Neuronal stem cell (in vitro differentiated cells): ENCODE results near the gene RIPK3.

Experiments
- DNase-seq: peaks from one replicate; pipeline ENCODE4 v3.0.0-alpha.2; 2013; ENCODE audit warnings: low spot score
- H2AFZ ChIP-seq: one replicate; pipeline ENCODE4 v1.6.1; 2013; ENCODE audit warnings: mild to moderate bottlenecking, low read length, inconsistent platforms
- H2AK5ac ChIP-seq: 2 replicates; pipeline ENCODE4 v1.6.1; 2013; ENCODE audit warnings: low read depth, mild to moderate bottlenecking, inconsistent platforms, low read length, moderate library complexity, mixed read lengths
- H2BK120ac ChIP-seq: 2 replicates; pipeline ENCODE4 v1.6.1; 2013; ENCODE audit warnings: low read depth, mild to moderate bottlenecking, inconsistent platforms, low read length, moderate library complexity, mixed read lengths
- H2BK12ac ChIP-seq: one replicate; pipeline ENCODE4 v1.6.1; 2013; ENCODE audit warnings: low read length, inconsistent platforms
- H2BK15ac ChIP-seq: 2 replicates; pipeline ENCODE4 v1.6.1; 2013; ENCODE audit warnings: mild to moderate bottlenecking, low read length, inconsistent platforms, mixed read lengths
- H2BK5ac ChIP-seq: one replicate; pipeline ENCODE4 v1.6.1; 2013; ENCODE audit warnings: inconsistent platforms, mild to moderate bottlenecking, low read length, moderate library complexity
- H3K14ac ChIP-seq: one replicate; pipeline ENCODE4 v1.6.1; 2013; ENCODE audit warnings: low read length, inconsistent platforms
- H3K18ac ChIP-seq: 2 replicates; pipeline ENCODE4 v1.6.1; 2013; ENCODE audit warnings: low read length, inconsistent platforms
- H3K23ac ChIP-seq: 2 replicates; pipeline ENCODE4 v1.6.1; 2013; ENCODE audit warnings: low read depth, mild to moderate bottlenecking, mixed read lengths, low read length, inconsistent platforms; ENCODE audit not compliant: poor library complexity
- H3K27ac ChIP-seq: replicated peaks from 3 replicates; pipeline ENCODE4 v1.5.1; 2013; ENCODE audit warnings: low read length, inconsistent platforms
- H3K27me3 ChIP-seq, 3 experiments: 2 replicates each; pipeline ENCODE4 v1.6.1; 2013; ENCODE audit warnings: low read length in 3 of 3, mild to moderate bottlenecking in 2 of 3, inconsistent platforms in 1 of 3, low read depth in 1 of 3, mixed read lengths in 1 of 3, moderate library complexity in 1 of 3; ENCODE audit not compliant: control insufficient read depth in 3 of 3, insufficient read depth in 3 of 3
- H3K36me3 ChIP-seq, 2 donors: replicated peaks in 1 of 2; 2 replicates each; pipeline ENCODE4 v1.6.1; 2013; ENCODE audit warnings: low read length in 2 of 2; ENCODE audit not compliant: control insufficient read depth in 2 of 2, insufficient read depth in 2 of 2
- H3K4ac ChIP-seq: 2 replicates; pipeline ENCODE4 v1.6.1; 2013; ENCODE audit warnings: inconsistent platforms, mild to moderate bottlenecking, low read length, moderate library complexity
- H3K4me1 ChIP-seq, 2 donors: 1 replicate in 1 of 2; 2 replicates in 1 of 2; pipeline ENCODE4 v1.6.1; 2013; ENCODE audit warnings: low read length in 2 of 2, low read depth in 1 of 2; ENCODE audit not compliant: control insufficient read depth in 2 of 2, insufficient read depth in 1 of 2
- H3K4me2 ChIP-seq: one replicate; pipeline ENCODE4 v1.6.1; 2013; ENCODE audit warnings: mild to moderate bottlenecking, low read length, inconsistent platforms; ENCODE audit not compliant: insufficient read depth, poor library complexity, severe bottlenecking
- H3K4me3 ChIP-seq, 2 donors: 2 replicates each; pipeline ENCODE4 v1.5.1; 2013; ENCODE audit warnings: low read length in 2 of 2, mild to moderate bottlenecking in 2 of 2, inconsistent platforms in 1 of 2, moderate library complexity in 1 of 2
- H3K79me1 ChIP-seq: one replicate; pipeline ENCODE4 v1.6.1; 2013; ENCODE audit warnings: low read depth, mild to moderate bottlenecking, inconsistent platforms, low read length, moderate library complexity
- H3K9ac ChIP-seq: one replicate; pipeline ENCODE4 v1.6.1; 2013; ENCODE audit warnings: mild to moderate bottlenecking, low read depth, low read length, inconsistent platforms; ENCODE audit not compliant: poor library complexity
- H3K9me3 ChIP-seq, 2 donors: replicated peaks in 1 of 2; 2 replicates each; pipeline versions ENCODE3 to v1.6.1; 2013; ENCODE audit warnings: low read length in 2 of 2, mild to moderate bottlenecking in 2 of 2, inconsistent platforms in 1 of 2, low read depth in 1 of 2, mixed read lengths in 1 of 2, moderate library complexity in 1 of 2; ENCODE audit not compliant: control insufficient read depth in 2 of 2, insufficient read depth in 1 of 2
- H4K8ac ChIP-seq: one replicate; pipeline ENCODE4 v1.6.1; 2013; ENCODE audit warnings: low read depth, mild to moderate bottlenecking, inconsistent platforms, low read length, moderate library complexity
- H4K91ac ChIP-seq: one replicate; pipeline ENCODE4 v1.6.1; 2013; ENCODE audit warnings: low read length, low read depth, mild to moderate bottlenecking, inconsistent platforms; ENCODE audit not compliant: poor library complexity
- WGBS, 2 donors: extraction: QIAGEN DNeasy Blood & Tissue Kit; methylation state at CpG; one replicate each; pipeline ENCODE4 v1.1.7; 2013; ENCODE audit warnings: missing lambda C conversion rate in 2 of 2, mixed read lengths in 1 of 2; ENCODE audit not compliant: insufficient read length in 2 of 2, insufficient replicate concordance in 1 of 2; ENCODE audit errors: extremely low coverage in 2 of 2; 5-methylcytosine and 5-hydroxymethylcytosine counted together

RIPK3 gene

GRCh38 chr14:24314377-24315193 lies 25.2 kb downstream of the RIPK3 start:
- Histone ChIP-seq H3K4me2 (no peak overlapping the region), H3K4ac (no peak overlapping the region), H2BK15ac (no peak overlapping the region), H2BK120ac (no peak overlapping the region), H3K4me1 (no peaks in the 10 kb centered on the region), H4K8ac (no peak overlapping the region), H3K9ac (no peak overlapping the region), H2BK5ac (no peak overlapping the region), H3K14ac (no peak overlapping the region), H2AFZ (no peak overlapping the region), H3K27ac (no peak overlapping the region), H3K9me3 (peaks cover 0 to 7% of the 10 kb centered on the region in 2 donors), H3K27me3 (peaks cover 0 to 19% (median 8%) of the 10 kb centered on the region in 3 experiments), H3K79me1 (no peaks in the 10 kb centered on the region), H3K4me3 (no peak overlapping the region), H3K36me3 (peaks cover 6 to 15% of the 10 kb centered on the region in 2 donors), H4K91ac (no peak overlapping the region), H3K18ac (no peak overlapping the region), H2AK5ac (no peak overlapping the region), H3K23ac (no peak overlapping the region), H2BK12ac (no peak overlapping the region)
- WGBS, 2 donors, result no CpG with 5 or more reads among the region's 5 CpGs
- DNase-seq, result no peak

DNA sequence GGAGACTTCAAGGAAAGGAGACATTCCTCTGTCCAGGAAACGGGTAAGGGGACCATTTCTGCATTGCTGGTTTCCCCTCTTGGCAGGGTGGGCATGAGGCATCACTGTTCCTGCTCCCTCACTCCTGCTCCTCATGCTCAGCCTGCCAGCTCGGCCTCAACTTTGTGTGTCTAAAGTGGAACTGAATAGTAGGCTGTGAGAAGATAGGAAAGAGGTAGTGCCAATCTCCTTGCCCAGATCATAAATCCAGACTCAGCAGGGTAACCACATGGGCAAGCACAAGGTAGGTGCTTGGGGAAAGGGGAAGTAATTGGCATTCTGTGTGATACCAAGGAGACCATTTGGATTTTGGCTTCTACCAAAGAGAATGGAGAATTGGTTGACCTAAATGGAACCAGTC lies 25.9 kb downstream of the RIPK3 start:
- Histone ChIP-seq H2AK5ac (no peak overlapping the region), H3K36me3 (peaks cover 6 to 19% of the 10 kb centered on the region in 2 donors), H3K27me3 (peaks cover 0 to 13% (median 2%) of the 10 kb centered on the region in 3 experiments), H2BK15ac (no peak overlapping the region), H2AFZ (no peak overlapping the region), H3K14ac (no peak overlapping the region), H4K91ac (no peak overlapping the region), H3K4ac (no peak overlapping the region), H3K27ac (no peak overlapping the region), H3K79me1 (no peaks in the 10 kb centered on the region), H4K8ac (no peak overlapping the region), H2BK12ac (no peak overlapping the region), H2BK120ac (no peak overlapping the region), H3K18ac (no peak overlapping the region), H3K23ac (no peak overlapping the region), H3K9me3 (peaks cover 0 to 7% of the 10 kb centered on the region in 2 donors), H3K4me3 (no peak overlapping the region), H3K9ac (no peak overlapping the region), H2BK5ac (no peak overlapping the region), H3K4me1 (no peaks in the 10 kb centered on the region), H3K4me2 (no peak overlapping the region)
- DNase-seq, result no peak
- no CpG with 5 or more reads among the region's 2 CpGs for WGBS, 2 donors

GRCh38 chr14:24312736-24313507 lies 26.9 kb downstream of the RIPK3 start:
- Histone ChIP-seq H3K9me3 (peaks cover 0 to 7% of the 10 kb centered on the region in 2 donors), H2BK5ac (no peak overlapping the region), H3K14ac (no peak overlapping the region), H4K8ac (no peak overlapping the region), H3K27ac (no peak overlapping the region), H3K4ac (no peak overlapping the region), H3K23ac (no peak overlapping the region), H2AK5ac (no peak overlapping the region), H3K79me1 (no peaks in the 10 kb centered on the region), H2BK120ac (no peak overlapping the region), H3K36me3 (peaks cover 6 to 27% of the 10 kb centered on the region in 2 donors), H3K4me1 (no peaks in the 10 kb centered on the region), H2AFZ (no peak overlapping the region), H3K27me3 (peaks cover 0 to 13% (median 0%) of the 10 kb centered on the region in 3 experiments), H2BK15ac (no peak overlapping the region), H3K4me2 (no peak overlapping the region), H4K91ac (no peak overlapping the region), H2BK12ac (no peak overlapping the region), H3K4me3 (peak overlapping the region in 1 of 2 donors; percentile 37), H3K18ac (no peak overlapping the region), H3K9ac (no peak overlapping the region)
- no peak for DNase-seq
- no CpG with 5 or more reads among the region's 9 CpGs for WGBS, 2 donors
